ENCODE measurements around the gene TWIST2.

TWIST2 gene

GRCh38 chr2:238847841-238848690 is at the start of gene TWIST2:
TWIST2 (plus strand) TSS chr2:238848085; CDS start chr2:238848216, 131 bp downstream.
- peak; percentile 97 for DNase-seq (ENCODE audit: low read depth)

GRCh38 chr2:238801791-238802190 is 46.1 kb upstream of the TWIST2 start:
- no peak for DNase-seq (ENCODE audit: low read depth)

GRCh38 chr2:238802957-238803356 is 44.9 kb upstream of the TWIST2 start:
- peak; percentile 22 for DNase-seq (ENCODE audit: low read depth)

- DNase-seq (ENCODE audit: low read depth) = no peak
These were observed 43.7 kb upstream of the TWIST2 start for GRCh38 chr2:238803996-238804870.

GRCh38 chr2:238808761-238809160 is 39.1 kb upstream of the TWIST2 start:
- DNase-seq (ENCODE audit: low read depth) = no peak

- DNase-seq (ENCODE audit: low read depth) = no peak
These were observed 37.6 kb upstream of the TWIST2 start for GRCh38 chr2:238810321-238810720.

- DNase-seq (ENCODE audit: low read depth) = peak; percentile 34
These were observed 36.6 kb upstream of the TWIST2 start for GRCh38 chr2:238811293-238811692.

- peak; percentile 15 for DNase-seq (ENCODE audit: low read depth)
These were observed 36.1 kb upstream of the TWIST2 start for GRCh38 chr2:238811759-238812158.

GRCh38 chr2:238813109-238813508 is 34.8 kb upstream of the TWIST2 start:
- no peak for DNase-seq (ENCODE audit: low read depth)

- no peak for DNase-seq (ENCODE audit: low read depth)
These were observed 33.1 kb upstream of the TWIST2 start for GRCh38 chr2:238814815-238815214.

GRCh38 chr2:238816291-238816690 is 31.6 kb upstream of the TWIST2 start:
- DNase-seq (ENCODE audit: low read depth) = no peak

GRCh38 chr2:238817382-238817781 is 30.5 kb upstream of the TWIST2 start:
- no peak for DNase-seq (ENCODE audit: low read depth)

GRCh38 chr2:238817891-238818290 is 30.0 kb upstream of the TWIST2 start:
- no peak for DNase-seq (ENCODE audit: low read depth)

GRCh38 chr2:238818561-238818960 is 29.3 kb upstream of the TWIST2 start:
- peak; percentile 60 for DNase-seq (ENCODE audit: low read depth)

GRCh38 chr2:238820197-238820596 is 27.7 kb upstream of the TWIST2 start:
- no peak for DNase-seq (ENCODE audit: low read depth)

GRCh38 chr2:238820916-238821315 is 27.0 kb upstream of the TWIST2 start:
- DNase-seq (ENCODE audit: low read depth) = peak; percentile 69

GRCh38 chr2:238821391-238821790 is 26.5 kb upstream of the TWIST2 start:
- peak; percentile 52 for DNase-seq (ENCODE audit: low read depth)

GRCh38 chr2:238821944-238822670 is 25.8 kb upstream of the TWIST2 start:
- no peak for DNase-seq (ENCODE audit: low read depth)

GRCh38 chr2:238822955-238823354 is 24.9 kb upstream of the TWIST2 start:
- DNase-seq (ENCODE audit: low read depth) = no peak

- no peak for DNase-seq (ENCODE audit: low read depth)
These were observed 16.7 kb upstream of the TWIST2 start for GRCh38 chr2:238831177-238831576.

- no peak for DNase-seq (ENCODE audit: low read depth)
These were observed 12.9 kb upstream of the TWIST2 start for GRCh38 chr2:238834982-238835381.

GRCh38 chr2:238835726-238836301 is 12.1 kb upstream of the TWIST2 start:
- DNase-seq (ENCODE audit: low read depth) = peak; percentile 26

Measured in ELR (cell line).